H9 (cell line): Measurements from ENCODE around the gene CAPN12. TPM values are rescaled to one million over a fixed set of nuclear protein-coding genes. Genes with fewer than 3 reads are reported as not detected.
A peak's percentile ranks its signal among the peaks of the same experiment; 100 is the strongest.

ENCODE experiments used
- DNase-seq: peaks from one replicate; pipeline ENCODE4 v3.0.0-alpha.2; 2017
- H2AFZ ChIP-seq: one replicate; pipeline ENCODE4 v1.6.1; 2013; ENCODE audit warnings: mild to moderate bottlenecking, low read length, control low read depth, moderate library complexity
- H2AK5ac ChIP-seq: 2 replicates; pipeline ENCODE4 v1.6.1; 2013; ENCODE audit warnings: low read length, control low read depth, mixed read lengths; ENCODE audit not compliant: insufficient read length
- H2BK120ac ChIP-seq: one replicate; pipeline ENCODE4 v1.6.1; 2013; ENCODE audit warnings: low read depth, mild to moderate bottlenecking, low read length, control low read depth, inconsistent platforms; ENCODE audit not compliant: poor library complexity, severe bottlenecking
- H2BK12ac ChIP-seq: 2 replicates; pipeline ENCODE4 v1.6.1; 2013; ENCODE audit warnings: low read length, control low read depth, mixed read lengths, low read depth; ENCODE audit not compliant: insufficient read length
- H2BK15ac ChIP-seq: 2 replicates; pipeline ENCODE4 v1.6.1; 2013; ENCODE audit warnings: low read depth, low read length, control low read depth
- H2BK20ac ChIP-seq: one replicate; pipeline ENCODE4 v1.6.1; 2013; ENCODE audit warnings: low read depth, mild to moderate bottlenecking, low read length, control low read depth, inconsistent platforms; ENCODE audit not compliant: poor library complexity, severe bottlenecking
- H2BK5ac ChIP-seq: 2 replicates; pipeline ENCODE4 v1.6.1; 2013; ENCODE audit warnings: low read length, control low read depth, mixed read lengths; ENCODE audit not compliant: insufficient read length
- H3K14ac ChIP-seq: 2 replicates; pipeline ENCODE4 v1.6.1; 2013; ENCODE audit warnings: low read length, control low read depth; ENCODE audit not compliant: insufficient read depth
- H3K18ac ChIP-seq: 2 replicates; pipeline ENCODE4 v1.6.1; 2013; ENCODE audit warnings: low read depth, mild to moderate bottlenecking, mixed read lengths, low read length, control low read depth; ENCODE audit not compliant: insufficient read length
- H3K23ac ChIP-seq: 2 replicates; pipeline ENCODE4 v1.6.1; 2013; ENCODE audit warnings: low read length, control low read depth, mixed read lengths, low read depth; ENCODE audit not compliant: insufficient read length
- H3K23me2 ChIP-seq: 2 replicates; pipeline ENCODE4 v1.6.1; 2013; ENCODE audit warnings: low read depth, mild to moderate bottlenecking, mixed read lengths, low read length, control low read depth; ENCODE audit not compliant: insufficient read length, poor library complexity, severe bottlenecking
- H3K27ac ChIP-seq: 2 replicates; pipeline ENCODE4 v1.5.1; 2013; ENCODE audit warnings: low read length, control low read depth, mixed read lengths, low read depth; ENCODE audit not compliant: insufficient read length
- H3K27me3 ChIP-seq: 2 replicates; pipeline ENCODE4 v1.6.1; 2013; ENCODE audit warnings: low read length, control low read depth, inconsistent platforms; ENCODE audit not compliant: insufficient read depth
- H3K4ac ChIP-seq: 2 replicates; pipeline ENCODE4 v1.6.1; 2013; ENCODE audit warnings: low read depth, mild to moderate bottlenecking, control low read depth, inconsistent platforms, low read length, moderate library complexity
- H3K4me1 ChIP-seq: 2 replicates; pipeline ENCODE4 v1.6.1; 2013; ENCODE audit warnings: low read length, control low read depth, inconsistent platforms; ENCODE audit not compliant: insufficient read depth
- H3K4me2 ChIP-seq: 2 replicates; pipeline ENCODE4 v1.6.1; 2013; ENCODE audit warnings: low read length, control low read depth, mixed read lengths; ENCODE audit not compliant: insufficient read length, insufficient read depth
- H3K56ac ChIP-seq: 2 replicates; pipeline ENCODE4 v1.6.1; 2013; ENCODE audit warnings: low read depth, mild to moderate bottlenecking, mixed read lengths, low read length, control low read depth; ENCODE audit not compliant: insufficient read length
- H3K79me1 ChIP-seq: 2 replicates; pipeline ENCODE4 v1.6.1; 2013; ENCODE audit warnings: low read depth, mild to moderate bottlenecking, moderate library complexity, low read length, control low read depth, inconsistent platforms; ENCODE audit not compliant: insufficient read depth, poor library complexity, severe bottlenecking
- H3K79me2 ChIP-seq: 2 replicates; pipeline ENCODE4 v1.6.1; 2013; ENCODE audit warnings: low read length, control low read depth, inconsistent platforms; ENCODE audit not compliant: insufficient read depth
- H3K9ac ChIP-seq: 2 replicates; pipeline ENCODE4 v1.6.1; 2013; ENCODE audit warnings: low read length, control low read depth, mixed read lengths; ENCODE audit not compliant: insufficient read length; ENCODE audit errors: extremely low read depth
- H3K9me3 ChIP-seq: one replicate; pipeline ENCODE4 v1.6.1; 2013; ENCODE audit warnings: low read depth, low read length, inconsistent platforms; ENCODE audit not compliant: control insufficient read depth
- H3T11ph ChIP-seq: one replicate; pipeline ENCODE4 v1.6.1; 2013; ENCODE audit warnings: mild to moderate bottlenecking, low read length, control low read depth, inconsistent platforms
- H4K20me1 ChIP-seq: one replicate; pipeline ENCODE4 v1.6.1; 2013; ENCODE audit not compliant: control insufficient read depth, insufficient read length, insufficient read depth
- H4K5ac ChIP-seq: 2 replicates; pipeline ENCODE4 v1.6.1; 2013; ENCODE audit warnings: low read depth, mild to moderate bottlenecking, mixed read lengths, low read length, control low read depth; ENCODE audit not compliant: insufficient read length
- H4K8ac ChIP-seq: replicated peaks from 2 replicates; pipeline ENCODE4 v1.6.1; 2013; ENCODE audit warnings: low read length, control low read depth, mixed read lengths, low read depth; ENCODE audit not compliant: insufficient read length
- H4K91ac ChIP-seq: 2 replicates; pipeline ENCODE4 v1.6.1; 2013; ENCODE audit warnings: low read depth, mild to moderate bottlenecking, moderate library complexity, mixed read lengths, low read length, control low read depth; ENCODE audit not compliant: insufficient read length
- H3K27ac Mint-ChIP-seq, 3 experiments: 2 replicates in 2 of 3; 3 replicates in 1 of 3; pipeline ENCODE4 v1.8.0; 2020 to 2021; ENCODE audit warnings: mixed read lengths in 3 of 3, mild to moderate bottlenecking in 1 of 3, moderate library complexity in 1 of 3
- H3K27me3 Mint-ChIP-seq: 2 replicates; pipeline ENCODE4 v1.8.0; 2021; ENCODE audit warnings: low read depth, mild to moderate bottlenecking, moderate library complexity, mixed read lengths
- H3K36me3 Mint-ChIP-seq, 3 experiments: 2 replicates in 2 of 3; 3 replicates in 1 of 3; pipeline ENCODE4 v1.8.0; 2020 to 2021; ENCODE audit warnings: low read depth in 3 of 3, mixed read lengths in 3 of 3; ENCODE audit not compliant: insufficient read depth in 1 of 3
- H3K4me1 Mint-ChIP-seq, 2 experiments: 2 replicates each; pipeline ENCODE4 v1.8.0; 2020; ENCODE audit warnings: mixed read lengths in 2 of 2
- H3K4me3 Mint-ChIP-seq, 2 experiments: 2 replicates in 1 of 2; 3 replicates in 1 of 2; pipeline ENCODE4 v1.8.0; 2020 to 2021; ENCODE audit warnings: mild to moderate bottlenecking in 2 of 2, mixed read lengths in 2 of 2, moderate library complexity in 1 of 2
- H3K9me3 Mint-ChIP-seq, 2 experiments: 2 replicates in 1 of 2; 3 replicates in 1 of 2; pipeline ENCODE4 v1.8.0; 2020; ENCODE audit warnings: mild to moderate bottlenecking in 2 of 2, mixed read lengths in 2 of 2, moderate library complexity in 1 of 2
- WGBS: extraction: QIAGEN DNeasy Blood & Tissue Kit; methylation state at CpG from one replicate; pipeline ENCODE4 v1.1.7; 2013; ENCODE audit warnings: missing lambda C conversion rate, low lambda C conversion rate, mixed read lengths; ENCODE audit not compliant: insufficient read length; ENCODE audit errors: extremely low coverage; 5-methylcytosine and 5-hydroxymethylcytosine counted together
- total RNA-seq: library from RNA; stranded (reverse); gene quantifications from 2 replicates; pipeline ENCODE4 v1.2.1, GENCODE V29; 2021
- TF ChIP-seq, protein P1 (sequence below): fragments of 200-600 bp; sonication (generic); conservative IDR thresholded peaks from 3 replicates; pipeline ENCODE4 v1.8.0; 2021; ENCODE audit warnings: antibody characterized with exemption, mild to moderate bottlenecking

The CAPN12 gene
- total RNA-seq, 1 experiment from 2014 or later, result 10.5 TPM

GRCh38 chr19:38778733-38779132 lies 34.5 kb upstream of the CAPN12 start:
- Mint-ChIP-seq H3K4me1 (peaks cover 3 to 7% of the 10 kb centered on the region in 2 experiments; a peak in 1 of 4 replicates), H3K4me3 (peak overlapping the region in 1 of 2 experiments; percentile 51; a peak in 1 of 5 replicates), H3K36me3 (no peaks in the 10 kb centered on the region), H3K9me3 (no peaks in the 10 kb centered on the region), H3K27ac (peak overlapping the region in 1 of 3 experiments; percentile 23; a peak in 1 of 7 replicates), H3K27me3 (peaks cover 31% of the 10 kb centered on the region)
- Histone ChIP-seq H3K27me3 (no peaks in the 10 kb centered on the region), H4K91ac (no peak overlapping the region), H4K20me1 (no peaks in the 10 kb centered on the region), H2BK12ac (no peak overlapping the region), H3K18ac (no peak overlapping the region), H3K14ac (no peak overlapping the region), H2AK5ac (no peak overlapping the region), H3K9me3 (no peaks in the 10 kb centered on the region), H3K79me1 (no peaks in the 10 kb centered on the region), H2BK20ac (no peak overlapping the region), H2BK5ac (no peak overlapping the region), H3K79me2 (no peaks in the 10 kb centered on the region), H3K56ac (no peak overlapping the region), H3T11ph (no peak overlapping the region), H3K4ac (no peak overlapping the region), H3K4me1 (no peaks in the 10 kb centered on the region), H3K27ac (no peak overlapping the region), H3K4me2 (no peak overlapping the region), H3K9ac (no peak overlapping the region), H2BK15ac (no peak overlapping the region), H3K23me2 (peaks cover 2% of the 10 kb centered on the region), H3K23ac (no peak overlapping the region), H2BK120ac (no peak overlapping the region), H2AFZ (no peak overlapping the region), H4K8ac (no peak overlapping the region), H4K5ac (no peak overlapping the region)
- WGBS, result no CpG with 5 or more reads among the region's 7 CpGs
- TF ChIP-seq, protein P1, sequence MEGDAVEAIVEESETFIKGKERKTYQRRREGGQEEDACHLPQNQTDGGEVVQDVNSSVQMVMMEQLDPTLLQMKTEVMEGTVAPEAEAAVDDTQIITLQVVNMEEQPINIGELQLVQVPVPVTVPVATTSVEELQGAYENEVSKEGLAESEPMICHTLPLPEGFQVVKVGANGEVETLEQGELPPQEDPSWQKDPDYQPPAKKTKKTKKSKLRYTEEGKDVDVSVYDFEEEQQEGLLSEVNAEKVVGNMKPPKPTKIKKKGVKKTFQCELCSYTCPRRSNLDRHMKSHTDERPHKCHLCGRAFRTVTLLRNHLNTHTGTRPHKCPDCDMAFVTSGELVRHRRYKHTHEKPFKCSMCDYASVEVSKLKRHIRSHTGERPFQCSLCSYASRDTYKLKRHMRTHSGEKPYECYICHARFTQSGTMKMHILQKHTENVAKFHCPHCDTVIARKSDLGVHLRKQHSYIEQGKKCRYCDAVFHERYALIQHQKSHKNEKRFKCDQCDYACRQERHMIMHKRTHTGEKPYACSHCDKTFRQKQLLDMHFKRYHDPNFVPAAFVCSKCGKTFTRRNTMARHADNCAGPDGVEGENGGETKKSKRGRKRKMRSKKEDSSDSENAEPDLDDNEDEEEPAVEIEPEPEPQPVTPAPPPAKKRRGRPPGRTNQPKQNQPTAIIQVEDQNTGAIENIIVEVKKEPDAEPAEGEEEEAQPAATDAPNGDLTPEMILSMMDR, result no peak
- DNase-seq, result no peak
